Activated CD4-positive, alpha-beta T cell treated with anti-CD3 and anti-CD28 coated beads, Interleukin-2, amount 50 U/mL, for 1 hour (primary cell): ENCODE measurements around the gene MRPL18.
"Not testable (repeated sequence)": the region's sequence is repeated elsewhere in the genome, so short reads cannot be mapped to it uniquely, and the experiment has no call there.

Source experiments
- DNase-seq: peaks from one replicate; pipeline ENCODE4 v3.0.0-alpha.2; 2020

Gene MRPL18

GRCh38 chr6:159790149-159790955 is at the start of gene MRPL18:
MRPL18 (plus strand) TSS chr6:159790467; CDS start chr6:159790588, 121 bp downstream.
- DNase-seq: peak; percentile 81

GRCh38 chr6:159742165-159742564 is 48.1 kb upstream of the MRPL18 start:
- no peak for DNase-seq

- no peak for DNase-seq
These were observed 45.2 kb upstream of the MRPL18 start for GRCh38 chr6:159745081-159745480.

- DNase-seq: no peak
These were observed 43.5 kb upstream of the MRPL18 start for GRCh38 chr6:159746759-159747158.

- not testable (repeated sequence) for DNase-seq
These were observed 42.1 kb upstream of the MRPL18 start for GRCh38 chr6:159748127-159748526.

- DNase-seq: no peak
These were observed 38.8 kb upstream of the MRPL18 start for GRCh38 chr6:159751448-159751847.

- DNase-seq: no peak
These were observed 37.0 kb upstream of the MRPL18 start for GRCh38 chr6:159753081-159753872.

GRCh38 chr6:159754401-159754800 is 35.9 kb upstream of the MRPL18 start:
- no peak for DNase-seq

GRCh38 chr6:159754959-159755914 is 35.0 kb upstream of the MRPL18 start:
- no peak for DNase-seq

GRCh38 chr6:159756508-159756907 is 33.8 kb upstream of the MRPL18 start:
- DNase-seq: no peak

GRCh38 chr6:159758031-159759001 is 32.0 kb upstream of the MRPL18 start:
- no peak for DNase-seq

GRCh38 chr6:159759645-159760044 is 30.6 kb upstream of the MRPL18 start:
- no peak for DNase-seq

GRCh38 chr6:159760602-159761057 is 29.6 kb upstream of the MRPL18 start:
- DNase-seq: no peak

GRCh38 chr6:159761129-159761872 is 29.0 kb upstream of the MRPL18 start:
- no peak for DNase-seq

GRCh38 chr6:159761873-159762680 is 28.2 kb upstream of the MRPL18 start, which contains the start of gene ACAT2:
ACAT2 (plus strand) TSS chr6:159762045; CDS start chr6:159762088, 43 bp downstream.
- peak; percentile 88 for DNase-seq

GRCh38 chr6:159762681-159763293 is 27.5 kb upstream of the MRPL18 start:
- DNase-seq: peak; percentile 8

GRCh38 chr6:159766906-159767305 is 23.4 kb upstream of the MRPL18 start:
- no peak for DNase-seq

- DNase-seq: no peak
These were observed 20.8 kb upstream of the MRPL18 start for GRCh38 chr6:159769470-159769869.

GRCh38 chr6:159772196-159772595 is 18.1 kb upstream of the MRPL18 start:
- no peak for DNase-seq
